Hematopoietic multipotent progenitor cell treated with erythropoietin and hydrocortisone succinate and interleukin-3 and kit ligand, for 17 days (in vitro differentiated cells): ENCODE results near the gene PI4K2A.
A peak's percentile ranks its signal among the peaks of the same experiment; 100 is the strongest.

Source experiments
- DNase-seq: peaks from one replicate; pipeline ENCODE4 v3.0.0-alpha.2; 2015; ENCODE audit warnings: low spot score

PI4K2A gene

DNA sequence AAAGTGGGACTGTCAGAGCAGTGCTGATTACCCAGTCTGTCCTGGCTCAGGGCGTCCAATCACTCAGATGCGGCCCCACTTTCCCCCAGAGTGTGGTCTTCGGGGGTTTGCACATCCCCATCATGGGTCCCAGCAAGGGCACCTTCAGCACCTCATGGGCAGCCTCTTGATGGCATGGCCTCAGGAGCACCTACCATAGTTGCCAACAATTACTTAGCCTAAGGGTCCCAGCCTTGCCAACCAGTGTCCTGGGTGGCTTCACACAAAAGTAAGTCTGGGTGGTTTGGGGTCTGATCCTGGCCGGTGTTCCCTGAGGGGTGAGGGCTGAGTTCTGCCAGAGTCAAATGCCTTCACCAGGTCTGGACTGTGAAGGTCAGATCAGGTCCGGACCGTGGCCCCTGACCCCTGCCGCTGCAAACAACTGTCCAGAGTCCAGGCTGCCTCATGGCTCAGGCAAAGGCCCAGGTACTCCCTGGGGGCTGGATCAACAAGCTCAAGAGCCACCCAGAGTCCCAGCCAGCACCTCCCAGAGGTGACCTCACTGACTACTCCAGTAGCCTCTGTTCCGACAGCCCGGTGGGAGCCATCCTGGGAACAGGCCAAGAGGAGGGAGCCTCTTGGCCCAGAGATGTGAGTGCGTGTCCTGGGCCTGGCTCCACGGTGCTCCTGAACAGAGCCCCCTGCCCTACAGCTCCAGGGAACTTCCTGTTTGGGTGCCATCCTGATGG lies 66.8 kb downstream of the PI4K2A start:
- no peak for DNase-seq

GRCh38 chr10:97708167-97708566 lies 67.7 kb downstream of the PI4K2A start:
- no peak for DNase-seq

GRCh38 chr10:97708976-97709946 lies 68.8 kb downstream of the PI4K2A start:
- peak; percentile 52 for DNase-seq

DNA sequence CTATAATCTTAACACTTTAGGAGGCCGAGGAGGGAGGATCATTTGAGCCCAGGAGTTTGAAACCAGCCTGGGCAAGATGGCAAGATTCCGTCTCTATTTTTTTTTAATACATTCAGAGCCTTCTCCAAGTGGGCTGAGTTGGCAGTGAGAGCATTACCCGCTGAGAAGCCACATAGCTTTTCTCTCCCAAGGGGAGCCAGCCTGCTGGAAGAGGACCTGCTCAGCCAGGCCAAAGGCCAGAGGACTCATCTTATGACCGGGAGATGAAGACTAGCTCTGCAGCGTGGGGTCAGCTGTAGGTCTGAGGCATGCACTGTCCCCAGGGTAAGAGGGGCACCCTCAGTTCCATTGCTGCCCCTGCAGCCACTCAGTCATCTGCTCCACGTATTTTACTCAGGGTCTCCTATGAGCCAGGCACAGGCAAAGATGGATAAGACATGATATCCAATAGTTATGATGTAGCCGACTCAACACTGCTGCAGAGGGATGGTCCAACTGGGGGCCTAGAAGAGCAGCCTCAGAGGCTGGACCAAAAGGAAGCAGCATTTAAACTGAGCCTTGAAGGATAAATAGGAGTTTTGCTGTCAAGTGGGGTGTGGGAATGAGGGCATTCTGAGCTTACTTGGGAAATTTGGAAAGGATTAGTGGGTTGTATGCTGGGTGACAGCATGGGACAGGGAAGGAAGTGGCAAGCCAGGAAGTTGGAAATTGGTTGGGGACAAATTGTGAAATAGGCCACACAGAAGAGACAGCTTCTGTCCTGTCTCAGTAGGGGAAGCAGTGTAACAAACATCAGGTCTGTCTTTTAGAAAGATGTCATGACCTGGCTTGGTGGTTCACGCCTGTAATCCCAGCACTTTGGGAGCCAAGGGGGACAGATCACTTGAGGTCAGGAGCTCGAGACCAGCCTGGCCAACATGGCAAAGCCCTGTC lies 71.4 kb downstream of the PI4K2A start:
- no peak for DNase-seq

DNA sequence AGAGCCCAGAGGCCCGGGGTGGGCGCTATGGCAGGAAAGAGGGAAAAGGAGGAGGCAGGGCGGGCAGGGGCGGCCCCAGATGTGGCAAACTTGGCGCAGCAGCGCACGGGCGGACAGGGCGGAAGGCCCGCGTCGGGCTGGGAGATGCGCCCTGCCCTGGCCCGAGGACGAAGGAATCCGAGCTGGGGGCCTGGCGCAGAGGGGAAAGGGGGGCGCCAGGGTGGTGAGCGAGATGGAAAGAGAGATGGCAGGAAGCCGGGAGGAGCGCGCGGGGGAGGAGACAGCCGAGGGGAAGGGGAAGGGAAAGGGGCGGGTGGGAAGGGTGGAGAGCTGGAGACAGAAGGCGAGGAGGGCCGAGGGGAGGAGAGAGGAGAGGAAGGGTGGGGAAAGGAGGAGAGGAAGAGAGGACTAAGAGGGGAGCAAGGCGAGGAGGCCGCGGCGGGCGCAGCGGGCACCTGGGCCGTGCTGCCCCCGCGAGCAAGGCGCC lies 72.9 kb downstream of the PI4K2A start, which contains the start of gene MARVELD1:
Gene MARVELD1 (plus strand): TSS at position 392 of the 487 bp plus-strand sequence. CDS start 147 bp downstream, outside the sequence.
- no peak for DNase-seq

DNA sequence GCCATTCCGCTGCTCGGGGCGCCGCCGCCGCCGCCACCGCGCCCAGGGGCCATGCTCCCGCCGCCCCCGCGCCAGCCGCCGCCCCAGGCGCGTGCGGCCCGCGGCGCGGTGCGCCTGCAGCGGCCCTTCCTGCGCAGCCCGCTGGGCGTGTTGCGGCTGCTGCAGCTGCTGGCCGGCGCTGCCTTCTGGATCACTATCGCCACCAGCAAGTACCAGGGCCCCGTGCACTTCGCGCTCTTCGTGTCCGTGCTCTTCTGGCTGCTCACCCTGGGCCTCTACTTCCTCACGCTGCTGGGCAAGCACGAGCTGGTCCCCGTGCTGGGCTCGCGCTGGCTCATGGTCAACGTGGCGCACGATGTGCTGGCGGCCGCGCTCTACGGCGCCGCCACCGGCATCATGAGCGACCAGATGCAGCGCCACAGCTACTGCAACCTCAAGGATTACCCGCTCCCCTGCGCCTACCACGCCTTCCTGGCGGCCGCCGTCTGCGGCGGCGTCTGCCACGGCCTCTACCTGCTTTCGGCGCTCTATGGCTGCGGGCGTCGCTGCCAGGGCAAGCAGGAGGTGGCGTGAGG lies 73.4 kb downstream of the PI4K2A start:
- peak; percentile 46 for DNase-seq

DNA sequence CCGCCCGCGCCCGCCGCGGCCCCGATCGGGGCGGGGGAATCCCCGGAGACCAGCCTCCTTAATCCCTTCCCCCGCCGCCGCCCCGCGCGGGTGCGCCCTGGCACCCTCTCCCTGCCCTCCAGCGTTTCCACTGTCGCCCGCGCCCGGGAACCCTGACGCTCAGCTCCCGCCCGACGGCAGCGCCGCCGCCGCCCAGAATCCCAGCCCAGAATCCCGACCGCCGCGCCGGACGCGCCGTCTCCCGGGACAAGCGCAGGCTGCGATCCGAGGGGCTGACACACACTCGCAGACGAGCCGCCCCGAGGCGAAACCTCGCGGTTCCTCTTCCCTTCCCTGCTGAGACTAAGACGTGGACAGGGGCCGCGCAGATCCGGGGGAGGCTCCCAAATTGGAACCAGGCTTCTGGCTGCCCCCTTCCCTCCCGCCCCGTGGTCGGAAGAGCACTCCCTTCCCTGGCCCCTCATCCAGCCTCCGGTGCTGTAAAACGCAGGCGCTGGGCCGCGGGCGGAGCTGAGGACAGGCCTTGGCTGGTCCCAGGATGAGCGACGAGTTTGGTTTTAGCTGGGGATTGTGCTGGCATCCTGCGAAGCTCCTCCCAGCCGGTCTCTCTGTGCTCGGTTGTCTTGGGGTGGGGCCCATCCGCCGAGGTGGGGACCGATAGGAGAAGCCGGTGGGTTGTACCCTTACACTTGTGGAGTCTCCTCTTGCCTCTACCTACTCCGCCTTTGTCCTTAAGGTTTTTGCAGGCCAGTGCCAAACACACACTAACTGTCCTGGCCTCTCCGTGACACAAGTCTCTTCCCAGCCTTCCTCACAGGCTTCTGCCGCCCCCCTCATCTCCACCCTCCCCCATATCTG lies 74.2 kb downstream of the PI4K2A start:
- no peak for DNase-seq

- no peak for DNase-seq
Measured at GRCh38 chr10:97715259-97715874, 74.9 kb downstream of the PI4K2A start.

GRCh38 chr10:97717627-97718026 lies 77.2 kb downstream of the PI4K2A start:
- no peak for DNase-seq

- no peak for DNase-seq
Measured at GRCh38 chr10:97718178-97718577, 77.7 kb downstream of the PI4K2A start.

GRCh38 chr10:97718659-97719142 lies 78.2 kb downstream of the PI4K2A start:
- DNase-seq: no peak

GRCh38 chr10:97719602-97720001 lies 79.1 kb downstream of the PI4K2A start:
- DNase-seq: no peak

GRCh38 chr10:97721871-97722780 lies 81.7 kb downstream of the PI4K2A start:
- no peak for DNase-seq

- DNase-seq: no peak
Measured at GRCh38 chr10:97723001-97723400, 82.5 kb downstream of the PI4K2A start.

DNA sequence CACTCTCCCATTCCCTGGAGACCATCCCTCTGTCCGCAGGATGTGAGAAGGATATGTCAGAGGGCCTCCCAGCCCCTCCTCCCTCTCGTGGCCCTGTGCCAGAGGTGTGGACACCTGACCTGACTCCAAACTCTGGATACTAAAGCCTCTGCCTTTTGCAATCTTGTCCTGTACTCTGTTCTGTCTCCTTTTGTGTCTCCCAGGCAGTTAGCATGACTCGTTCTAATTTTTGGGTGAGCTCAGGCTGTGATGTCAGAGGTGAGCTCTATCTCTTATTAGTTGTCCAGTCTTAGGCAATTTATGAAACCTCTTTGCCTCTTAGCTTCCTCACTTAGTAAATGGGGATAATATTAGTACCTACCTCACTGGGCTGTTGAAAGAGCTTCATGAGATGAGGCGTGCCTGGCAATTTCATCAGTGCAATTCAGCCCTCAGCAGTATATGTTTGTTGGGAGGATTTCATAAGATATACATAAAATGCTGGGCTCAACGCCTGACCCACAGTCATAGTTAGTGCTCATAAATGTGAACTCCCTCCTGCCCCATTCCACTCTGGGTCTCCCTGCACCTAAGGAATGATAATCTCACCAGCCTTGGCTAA lies 84.0 kb downstream of the PI4K2A start:
- DNase-seq: no peak
